Measurements from ENCODE around the gene EPHA3. TPM values are rescaled to one million over a fixed set of nuclear protein-coding genes. Genes with fewer than 3 reads are reported as not detected.

The EPHA3 gene
- total and polyA plus RNA-seq, 2 experiments from 2014 or later: 3.0 to 15.1 TPM

GRCh38 chr3:89180334-89180733 is 72.9 kb downstream of the EPHA3 start:
- Histone ChIP-seq H3K27ac (no peak overlapping the region), H3K36me3 (replicated peaks; ENCODE audit: insufficient read depth, low read depth) (no peaks in the 10 kb centered on the region), H4K20me1 (ENCODE audit: insufficient read depth, poor library complexity, severe bottlenecking) (no peaks in the 10 kb centered on the region), H3K4me3 (no peak overlapping the region), H3K9me2 (replicated peaks; ENCODE audit: insufficient read depth) (no peaks in the 10 kb centered on the region), H3K4me1 (ENCODE audit: insufficient read depth) (peaks cover 7% of the 10 kb centered on the region), H2AFZ (no peak overlapping the region), H3K79me2 (no peaks in the 10 kb centered on the region), H3K9me3 (ENCODE audit: low read depth) (no peaks in the 10 kb centered on the region), H3K4me2 (peak overlapping the region; percentile 31), H3K27me3 (no peaks in the 10 kb centered on the region)
- no peak for DNase-seq (ENCODE audit: low spot score)
- WGBS (ENCODE audit: low lambda C conversion rate, missing lambda C conversion rate): 38% methylated on average over 2 of the region's 2 CpGs
- TF ChIP-seq EZH2phosphoT487 (IDR thresholded peaks at IDR 0.05; ENCODE audit: low read depth, severe bottlenecking, unreplicated experiment): no peak
- TF ChIP-seq CTCF (IDR thresholded peaks at IDR 0.05; ENCODE audit: poor library complexity): no peak
- no peak for TF ChIP-seq EZH2 (IDR thresholded peaks at IDR 0.05; ENCODE audit: borderline replicate concordance)

GRCh38 chr3:89182056-89182455 is 74.6 kb downstream of the EPHA3 start:
- Histone ChIP-seq H3K36me3 (replicated peaks; ENCODE audit: insufficient read depth, low read depth) (no peaks in the 10 kb centered on the region), H4K20me1 (ENCODE audit: insufficient read depth, poor library complexity, severe bottlenecking) (no peaks in the 10 kb centered on the region), H2AFZ (no peak overlapping the region), H3K9me3 (ENCODE audit: low read depth) (no peaks in the 10 kb centered on the region), H3K4me3 (no peak overlapping the region), H3K4me1 (ENCODE audit: insufficient read depth) (peaks cover 8% of the 10 kb centered on the region), H3K4me2 (no peak overlapping the region), H3K79me2 (no peaks in the 10 kb centered on the region), H3K27ac (no peak overlapping the region), H3K27me3 (no peaks in the 10 kb centered on the region), H3K9me2 (replicated peaks; ENCODE audit: insufficient read depth) (no peaks in the 10 kb centered on the region)
- TF ChIP-seq EZH2phosphoT487 (IDR thresholded peaks at IDR 0.05; ENCODE audit: low read depth, severe bottlenecking, unreplicated experiment) (no peak), EZH2 (IDR thresholded peaks at IDR 0.05; ENCODE audit: borderline replicate concordance) (no peak), CTCF (IDR thresholded peaks at IDR 0.05; ENCODE audit: poor library complexity) (no peak)
- no peak for DNase-seq (ENCODE audit: low spot score)
- WGBS (ENCODE audit: low lambda C conversion rate, missing lambda C conversion rate): 80% methylated on average over 1 of the region's 1 CpG

GRCh38 chr3:89184151-89184995 is 77.0 kb downstream of the EPHA3 start:
- Histone ChIP-seq H3K79me2 (no peaks in the 10 kb centered on the region), H3K36me3 (replicated peaks; ENCODE audit: insufficient read depth, low read depth) (no peaks in the 10 kb centered on the region)

More at GRCh38 chr3:89184151-89184995, 77.0 kb downstream of the EPHA3 start:
- peak overlapping the region; percentile 18 for H3K4me2 ChIP-seq
- no peaks in the 10 kb centered on the region for H4K20me1 ChIP-seq (ENCODE audit: insufficient read depth, poor library complexity, severe bottlenecking)
- TF ChIP-seq CTCF (IDR thresholded peaks at IDR 0.05; ENCODE audit: poor library complexity): no peak
- peak; percentile 52 for TF ChIP-seq EZH2phosphoT487 (IDR thresholded peaks at IDR 0.05; ENCODE audit: low read depth, severe bottlenecking, unreplicated experiment)
- WGBS (ENCODE audit: low lambda C conversion rate, missing lambda C conversion rate): 53% methylated on average over 4 of the region's 4 CpGs
- no peak overlapping the region for H2AFZ ChIP-seq
- H3K9me2 ChIP-seq (replicated peaks; ENCODE audit: insufficient read depth): no peaks in the 10 kb centered on the region
- no peaks in the 10 kb centered on the region for H3K27me3 ChIP-seq
- no peaks in the 10 kb centered on the region for H3K9me3 ChIP-seq (ENCODE audit: low read depth)
- H3K4me3 ChIP-seq: no peak overlapping the region
- peak overlapping the region; percentile 10 for H3K27ac ChIP-seq
- peaks cover 8% of the 10 kb centered on the region for H3K4me1 ChIP-seq (ENCODE audit: insufficient read depth)
- DNase-seq (ENCODE audit: low spot score): no peak
